HG02678 (cell line): Measurements from ENCODE around the gene MOSMO.

ENCODE experiments used
- ATAC-seq: cut with Tn5 transposase; IDR thresholded peaks from one replicate; pipeline ENCODE4 v1.9.1; 2021; ENCODE audit warnings: mild to moderate bottlenecking, moderate library complexity; ENCODE audit not compliant: unreplicated experiment

Gene MOSMO

DNA sequence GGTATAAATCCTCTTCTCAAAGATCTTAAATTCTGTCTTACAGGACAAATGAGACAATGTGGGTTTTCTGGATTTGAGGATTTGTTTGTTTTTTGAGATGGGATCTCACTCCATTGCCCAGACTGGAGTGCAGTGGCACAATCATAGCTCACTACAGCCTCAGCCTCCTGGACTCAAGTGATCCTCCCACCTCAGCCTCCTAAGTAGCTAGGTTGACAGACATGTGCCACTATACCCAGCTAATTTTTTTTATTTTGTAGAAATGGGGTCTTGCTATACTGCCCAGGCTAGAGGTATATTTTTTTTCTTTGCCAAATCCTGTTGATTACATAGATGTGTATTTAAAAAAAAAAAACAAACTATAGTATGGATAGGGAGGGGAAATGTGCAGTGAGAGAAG lies 122.6 kb downstream of the MOSMO start:
- no peak for ATAC-seq

DNA sequence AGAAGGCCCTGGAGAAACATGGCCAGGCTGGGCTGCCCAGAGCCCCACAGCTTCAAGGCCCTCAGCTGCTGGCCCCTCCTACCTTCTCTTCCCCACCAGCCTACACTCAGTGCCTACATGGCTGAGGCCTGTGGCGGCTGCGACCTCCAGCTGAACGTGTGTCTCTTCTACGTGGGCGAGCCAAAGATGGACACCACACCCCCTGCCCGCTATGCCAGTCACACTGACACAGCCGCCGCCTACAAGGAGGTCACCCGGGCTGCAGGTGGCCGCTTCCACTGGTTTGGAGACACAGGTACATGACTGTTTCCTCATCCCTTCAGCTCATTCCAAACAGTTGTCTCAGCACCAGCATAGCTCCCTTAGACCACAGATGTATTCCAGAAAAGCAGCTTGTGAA lies 124.9 kb downstream of the MOSMO start:
- no peak for ATAC-seq
